ENCODE data around the gene PRX.

PRX gene

DNA sequence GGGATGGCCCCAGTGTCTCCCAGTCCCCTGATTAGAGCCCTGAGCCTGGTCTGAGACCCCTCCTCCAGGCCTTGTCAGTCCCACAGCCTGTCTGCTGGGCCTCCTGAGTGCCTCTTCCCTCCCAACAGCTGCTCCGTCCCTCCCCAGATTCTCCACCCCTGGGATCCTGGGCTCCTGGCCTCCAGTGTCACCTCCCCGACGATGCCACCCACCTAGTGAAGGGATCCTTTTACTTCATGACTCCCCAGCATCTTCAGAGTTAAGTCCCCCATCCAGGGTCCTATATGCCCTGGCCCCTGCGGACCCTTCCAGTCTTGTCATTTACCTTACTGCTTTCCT lies 4.4 kb upstream of the PRX start:
- H3K4me3 ChIP-seq (ENCODE audit: low read depth, low read length): no peak overlapping the region
- TF ChIP-seq, protein P1, sequence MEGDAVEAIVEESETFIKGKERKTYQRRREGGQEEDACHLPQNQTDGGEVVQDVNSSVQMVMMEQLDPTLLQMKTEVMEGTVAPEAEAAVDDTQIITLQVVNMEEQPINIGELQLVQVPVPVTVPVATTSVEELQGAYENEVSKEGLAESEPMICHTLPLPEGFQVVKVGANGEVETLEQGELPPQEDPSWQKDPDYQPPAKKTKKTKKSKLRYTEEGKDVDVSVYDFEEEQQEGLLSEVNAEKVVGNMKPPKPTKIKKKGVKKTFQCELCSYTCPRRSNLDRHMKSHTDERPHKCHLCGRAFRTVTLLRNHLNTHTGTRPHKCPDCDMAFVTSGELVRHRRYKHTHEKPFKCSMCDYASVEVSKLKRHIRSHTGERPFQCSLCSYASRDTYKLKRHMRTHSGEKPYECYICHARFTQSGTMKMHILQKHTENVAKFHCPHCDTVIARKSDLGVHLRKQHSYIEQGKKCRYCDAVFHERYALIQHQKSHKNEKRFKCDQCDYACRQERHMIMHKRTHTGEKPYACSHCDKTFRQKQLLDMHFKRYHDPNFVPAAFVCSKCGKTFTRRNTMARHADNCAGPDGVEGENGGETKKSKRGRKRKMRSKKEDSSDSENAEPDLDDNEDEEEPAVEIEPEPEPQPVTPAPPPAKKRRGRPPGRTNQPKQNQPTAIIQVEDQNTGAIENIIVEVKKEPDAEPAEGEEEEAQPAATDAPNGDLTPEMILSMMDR (IDR thresholded peaks at IDR 0.05; ENCODE audit: borderline replicate concordance, insufficient read depth, low read depth, low read length): no peak

DNA sequence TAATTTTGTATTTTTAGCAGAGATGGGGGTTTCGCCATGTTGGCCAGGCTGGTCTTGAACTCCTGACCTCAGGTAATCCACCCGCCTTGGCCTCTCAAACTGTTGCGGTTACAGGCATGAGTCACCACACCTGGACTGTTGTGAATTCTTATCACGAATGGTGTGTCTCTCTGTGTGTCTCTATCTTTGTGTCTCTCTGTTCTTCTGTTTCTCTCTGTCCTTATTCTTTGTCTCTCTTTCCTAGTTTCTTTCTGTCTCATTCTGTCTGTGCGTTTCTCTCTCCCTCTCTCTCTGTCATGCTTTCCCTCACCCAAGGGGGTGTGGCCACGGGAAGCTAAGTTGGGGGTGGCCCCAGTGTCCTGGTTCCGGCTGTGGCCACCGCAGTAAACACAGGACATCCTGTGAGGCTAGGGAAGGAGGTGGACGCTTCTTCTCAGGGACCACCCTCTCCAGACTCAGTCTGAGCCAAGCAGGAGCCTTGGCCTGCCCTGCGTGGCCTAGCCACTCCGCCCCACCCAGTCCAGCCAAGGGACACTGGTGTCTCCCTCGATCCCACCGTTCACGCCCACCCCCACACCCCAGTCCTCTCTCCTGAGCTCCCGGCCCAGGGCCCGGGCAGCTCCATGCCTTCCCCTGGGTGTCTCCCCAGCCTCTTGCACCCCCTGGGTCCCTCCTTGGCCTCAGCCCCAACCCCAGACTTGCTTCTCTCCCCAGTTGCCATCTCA lies 3.9 kb upstream of the PRX start:
- H3K4me3 ChIP-seq (ENCODE audit: low read depth, low read length): no peak overlapping the region
- TF ChIP-seq, protein P1 (IDR thresholded peaks at IDR 0.05; ENCODE audit: borderline replicate concordance, insufficient read depth, low read depth, low read length): no peak

DNA sequence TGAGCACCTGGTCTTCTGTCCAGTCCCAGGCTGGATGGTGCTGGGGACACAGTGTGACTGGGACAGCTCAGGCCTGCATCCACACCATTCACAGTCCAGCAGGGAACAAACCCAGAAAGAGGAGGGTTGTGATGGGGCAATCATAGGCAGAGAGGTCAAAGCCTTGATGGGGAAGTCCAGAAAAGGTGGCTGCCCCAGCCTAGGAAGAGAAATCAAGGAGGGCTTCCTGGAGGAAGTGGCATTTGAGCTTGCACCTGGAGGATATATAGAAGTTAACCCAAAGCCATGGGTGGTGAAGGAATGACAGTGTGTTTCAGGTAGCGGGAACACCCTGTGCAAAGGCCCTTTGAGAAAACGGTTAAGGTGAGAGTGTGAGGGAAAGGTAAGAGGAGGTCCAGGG lies 2.6 kb upstream of the PRX start:
- TF ChIP-seq, protein P1 (IDR thresholded peaks at IDR 0.05; ENCODE audit: borderline replicate concordance, insufficient read depth, low read depth, low read length): no peak
- H3K4me3 ChIP-seq (ENCODE audit: low read depth, low read length): no peak overlapping the region

DNA sequence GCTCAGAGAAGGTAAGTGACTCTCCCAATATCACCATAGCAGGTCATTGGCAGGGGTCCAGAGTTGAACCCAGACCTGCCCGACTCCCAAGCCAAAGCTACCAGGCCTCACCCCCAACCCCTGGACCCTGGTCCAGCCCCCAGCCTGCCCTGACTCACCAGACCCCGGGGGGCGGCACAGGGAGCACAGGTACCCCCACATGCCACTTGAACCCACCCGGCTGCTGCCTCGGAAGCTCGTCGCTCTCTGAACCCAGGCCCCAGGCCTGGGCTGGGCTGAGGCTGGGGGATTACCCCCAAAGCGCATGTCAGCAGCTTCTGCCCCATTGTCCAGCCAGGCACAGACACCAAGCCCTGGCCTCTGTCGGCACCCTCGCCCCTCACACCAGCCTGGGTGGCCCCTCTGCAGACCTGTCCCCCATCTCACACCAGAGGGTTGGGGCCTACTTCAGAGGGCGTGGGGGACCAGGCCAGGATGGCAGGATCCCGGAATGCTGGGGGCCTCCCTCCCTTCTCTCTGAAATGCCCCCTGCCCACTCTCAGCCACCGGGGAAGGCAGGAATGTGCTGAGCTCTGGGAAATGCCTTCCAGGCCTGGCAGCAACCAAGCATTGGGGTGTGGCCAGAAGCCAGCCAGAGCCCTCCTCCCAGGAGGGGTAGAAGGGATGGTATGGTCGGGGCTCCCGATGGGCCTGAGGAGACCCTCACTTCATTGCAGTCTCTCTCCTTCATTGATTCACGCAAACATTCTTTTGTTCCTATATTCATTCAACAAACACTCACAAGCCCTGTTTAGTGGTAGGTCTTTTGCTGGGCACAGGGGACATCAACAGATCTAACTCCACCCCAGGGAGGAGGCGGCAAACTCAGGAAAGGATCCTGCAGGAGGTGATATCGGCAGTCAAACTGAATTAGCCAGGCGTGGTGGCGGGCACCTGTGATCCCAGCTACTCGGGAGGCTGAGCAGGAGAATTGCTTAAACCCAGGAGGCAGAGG lies 1.7 kb upstream of the PRX start:
- H3K4me3 ChIP-seq (ENCODE audit: low read depth, low read length): no peak overlapping the region
- TF ChIP-seq, protein P1 (IDR thresholded peaks at IDR 0.05; ENCODE audit: borderline replicate concordance, insufficient read depth, low read depth, low read length): no peak

DNA sequence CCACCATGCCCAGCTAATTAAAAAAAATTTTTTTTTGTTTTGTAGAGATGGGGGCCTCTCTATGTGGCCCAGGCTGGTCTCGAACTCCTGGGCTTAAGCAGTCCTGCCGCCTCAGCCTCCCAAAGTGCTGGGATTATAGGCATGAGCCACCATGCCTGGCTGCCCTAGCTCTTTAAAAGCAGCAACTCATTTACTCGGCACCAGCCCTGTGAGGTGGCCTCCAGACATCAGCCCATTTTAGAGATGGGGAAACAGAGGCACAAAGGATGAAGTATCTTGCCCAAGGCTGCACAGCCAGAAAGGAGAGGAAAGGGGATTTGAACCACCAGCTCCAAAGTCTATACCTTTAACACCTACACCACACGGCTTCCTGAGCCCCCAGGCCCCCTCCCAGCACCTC lies 312 bp downstream of the PRX start:
- no peak overlapping the region for H3K4me3 ChIP-seq (ENCODE audit: low read depth, low read length)
- TF ChIP-seq, protein P1 (IDR thresholded peaks at IDR 0.05; ENCODE audit: borderline replicate concordance, insufficient read depth, low read depth, low read length): no peak

DNA sequence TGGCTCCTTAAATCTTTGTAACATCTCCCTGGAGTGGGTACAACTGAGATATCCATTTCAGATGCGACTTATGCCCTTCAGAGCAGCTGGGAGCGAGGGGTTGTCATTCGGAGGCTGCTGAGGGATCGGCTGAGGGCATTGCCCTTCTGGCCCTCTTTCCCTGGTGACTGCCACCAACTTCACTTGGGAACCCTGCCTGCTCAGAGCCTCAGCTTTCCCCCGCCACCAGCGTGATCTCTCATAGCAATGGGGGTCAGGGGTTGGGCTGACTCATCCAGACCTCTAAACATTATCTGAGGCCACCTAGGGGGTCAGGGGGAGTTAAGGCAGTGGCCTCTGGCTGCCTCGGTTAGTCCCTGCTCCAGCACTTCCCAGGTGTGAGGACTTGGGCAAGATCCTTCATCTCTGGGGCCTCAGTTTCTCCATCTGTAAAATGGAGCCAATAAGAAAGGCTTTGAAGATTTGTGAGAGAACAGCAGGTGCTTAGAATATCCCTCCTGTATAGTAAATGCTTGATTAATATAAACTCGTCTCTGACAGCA lies 1.1 kb downstream of the PRX start:
- H3K4me3 ChIP-seq (ENCODE audit: low read depth, low read length): no peak overlapping the region
- TF ChIP-seq, protein P1 (IDR thresholded peaks at IDR 0.05; ENCODE audit: borderline replicate concordance, insufficient read depth, low read depth, low read length): no peak

All from GM12875 (cell line).